GM18498 (cell line): ENCODE data around the gene SRRM5.
"Not testable (repeated sequence)": the region's sequence is repeated elsewhere in the genome, so short reads cannot be mapped to it uniquely, and the experiment has no call there.

Experiments
- ATAC-seq: cut with Tn5 transposase; IDR thresholded peaks from one replicate; pipeline ENCODE4 v1.9.1; 2021; ENCODE audit warnings: mild to moderate bottlenecking, moderate library complexity; ENCODE audit not compliant: unreplicated experiment

The SRRM5 gene

DNA sequence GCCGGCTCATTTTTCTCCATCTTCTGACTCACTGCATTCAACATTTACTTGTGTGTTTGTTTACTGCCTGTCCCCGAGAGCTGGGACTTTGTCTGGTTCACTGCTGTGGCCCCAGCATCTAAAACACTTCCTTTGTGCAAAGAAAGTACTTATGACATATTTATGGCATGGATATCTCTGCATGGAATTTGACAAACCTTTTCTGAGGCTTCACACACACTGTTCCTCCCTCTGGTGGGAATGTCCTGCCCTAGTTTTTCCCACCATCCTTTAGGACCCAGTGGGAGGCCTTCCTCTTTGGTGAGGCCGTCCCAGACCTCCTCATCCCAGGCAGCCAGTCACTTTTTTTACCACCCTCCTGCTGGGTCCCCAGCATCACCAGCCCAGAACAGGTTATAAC lies 1.4 kb upstream of the SRRM5 start:
- no peak for ATAC-seq

DNA sequence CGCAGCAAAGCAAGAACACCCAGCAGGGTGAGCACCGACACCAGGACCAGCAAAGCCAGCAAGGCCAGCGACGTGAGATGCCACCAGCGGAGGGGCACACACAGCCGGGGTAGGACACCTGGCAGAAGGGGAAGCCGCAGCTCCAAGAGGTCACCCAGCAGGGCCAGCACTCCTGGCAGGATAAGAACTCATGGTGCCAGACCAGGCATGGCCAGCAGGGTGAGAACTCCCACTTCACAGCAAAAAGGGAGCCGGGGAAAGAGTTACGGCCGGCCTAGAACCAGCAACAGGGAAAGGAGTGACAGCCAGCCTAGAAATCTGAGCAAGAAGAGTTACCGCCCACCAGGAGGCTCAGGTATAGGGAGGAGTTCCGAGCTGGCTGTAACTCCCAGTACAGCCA lies 486 bp downstream of the SRRM5 start:
- no peak for ATAC-seq

DNA sequence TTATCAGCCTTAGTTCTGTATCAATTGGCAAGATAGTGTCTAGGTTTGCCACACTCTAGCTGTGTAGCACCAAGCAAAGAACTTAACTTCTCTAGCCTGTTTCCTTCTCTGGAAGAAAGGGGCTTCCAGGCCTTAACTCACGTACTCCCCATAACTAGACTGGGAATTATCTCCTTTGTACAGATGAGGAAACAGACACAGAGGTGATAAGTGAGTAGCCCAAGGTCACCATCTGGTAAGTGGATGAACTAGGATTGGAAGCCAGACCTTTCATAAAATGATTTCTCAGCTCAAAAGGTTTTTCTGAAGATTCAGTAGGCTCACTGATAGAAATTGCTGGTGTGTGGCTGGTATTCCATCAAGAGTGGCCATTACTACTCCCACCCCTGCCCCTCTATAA lies 4.4 kb downstream of the SRRM5 start:
- no peak for ATAC-seq

DNA sequence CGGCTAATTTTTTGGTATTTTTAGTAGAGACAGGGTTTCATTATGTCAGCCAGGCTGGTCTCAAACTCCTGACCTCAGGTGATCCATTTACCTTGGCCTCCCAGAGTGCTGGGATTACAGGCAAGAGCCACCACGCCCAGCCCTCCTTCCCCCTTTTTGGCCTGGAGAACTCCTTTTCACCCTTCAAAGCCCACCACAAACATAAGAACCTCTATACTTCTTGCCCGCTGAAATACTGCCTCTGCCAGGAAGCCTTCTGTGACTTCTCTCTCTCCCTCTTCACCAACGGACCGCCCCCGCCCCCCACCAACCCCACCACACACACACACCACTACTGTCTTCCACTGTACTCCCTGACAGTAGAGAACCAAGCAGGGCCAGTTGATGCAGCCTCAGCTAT lies 5.1 kb downstream of the SRRM5 start:
- no peak for ATAC-seq

DNA sequence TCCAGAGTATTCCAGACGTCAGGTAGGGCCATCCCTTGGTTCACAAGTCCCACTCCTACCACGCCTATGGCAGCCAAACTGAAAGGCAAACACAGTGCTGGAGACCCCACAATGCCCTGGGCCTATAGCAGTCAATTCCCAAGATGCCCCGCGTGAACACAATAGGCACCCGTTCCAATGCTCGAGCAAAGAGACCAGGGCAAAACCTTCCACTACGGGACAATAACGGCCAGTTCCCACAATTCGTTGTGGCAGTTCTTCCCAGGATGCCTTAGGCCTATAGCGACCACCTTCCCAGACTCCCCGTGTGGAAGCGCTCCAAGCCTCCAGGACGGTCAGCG lies 7.0 kb downstream of the SRRM5 start:
- peak; percentile 9 for ATAC-seq

DNA sequence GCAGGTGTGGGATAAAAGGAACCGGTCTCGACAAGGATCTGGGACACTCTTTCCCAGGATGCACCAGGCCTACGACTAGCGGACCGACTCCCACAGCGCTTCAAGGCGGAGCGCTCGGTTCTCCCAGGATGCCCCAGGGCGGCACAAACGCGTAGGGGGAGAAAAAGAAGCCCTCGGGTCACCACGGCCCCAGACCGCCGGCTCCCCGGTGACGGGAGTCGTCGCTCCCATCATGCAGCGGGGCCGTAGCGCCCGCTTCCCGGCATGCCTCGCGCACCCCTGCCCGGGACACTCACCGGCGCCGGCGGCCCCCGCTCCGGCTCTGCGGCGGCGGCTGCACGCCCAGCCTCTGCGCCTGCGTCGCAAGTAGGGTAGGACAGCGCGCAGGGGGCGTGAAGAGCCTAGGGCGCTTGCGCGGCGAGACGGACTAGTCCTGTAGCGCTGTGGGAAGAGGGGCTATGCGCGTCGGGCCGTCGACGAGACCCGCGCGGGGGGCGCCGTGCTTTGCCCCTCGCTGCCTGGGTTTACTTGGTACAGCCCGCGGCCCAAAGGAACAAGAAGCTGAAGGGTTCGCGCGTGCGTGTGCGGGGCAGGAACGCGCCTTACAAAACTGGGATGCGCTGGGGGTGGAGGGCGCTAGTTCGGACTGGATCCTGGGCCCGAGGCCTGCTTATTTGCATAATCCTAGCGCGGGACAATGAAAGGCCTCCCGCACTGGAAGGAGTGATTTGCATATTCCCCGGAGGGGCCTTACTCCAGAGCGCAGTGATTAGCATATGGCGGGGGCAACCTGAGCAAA lies 7.6 kb downstream of the SRRM5 start, which contains the start of gene ZNF428:
TSS of gene ZNF428 (minus strand) at position 368 of the 799 bp plus-strand sequence. CDS start 5,325 bp downstream, outside the sequence.
- peak; percentile 82 for ATAC-seq

DNA sequence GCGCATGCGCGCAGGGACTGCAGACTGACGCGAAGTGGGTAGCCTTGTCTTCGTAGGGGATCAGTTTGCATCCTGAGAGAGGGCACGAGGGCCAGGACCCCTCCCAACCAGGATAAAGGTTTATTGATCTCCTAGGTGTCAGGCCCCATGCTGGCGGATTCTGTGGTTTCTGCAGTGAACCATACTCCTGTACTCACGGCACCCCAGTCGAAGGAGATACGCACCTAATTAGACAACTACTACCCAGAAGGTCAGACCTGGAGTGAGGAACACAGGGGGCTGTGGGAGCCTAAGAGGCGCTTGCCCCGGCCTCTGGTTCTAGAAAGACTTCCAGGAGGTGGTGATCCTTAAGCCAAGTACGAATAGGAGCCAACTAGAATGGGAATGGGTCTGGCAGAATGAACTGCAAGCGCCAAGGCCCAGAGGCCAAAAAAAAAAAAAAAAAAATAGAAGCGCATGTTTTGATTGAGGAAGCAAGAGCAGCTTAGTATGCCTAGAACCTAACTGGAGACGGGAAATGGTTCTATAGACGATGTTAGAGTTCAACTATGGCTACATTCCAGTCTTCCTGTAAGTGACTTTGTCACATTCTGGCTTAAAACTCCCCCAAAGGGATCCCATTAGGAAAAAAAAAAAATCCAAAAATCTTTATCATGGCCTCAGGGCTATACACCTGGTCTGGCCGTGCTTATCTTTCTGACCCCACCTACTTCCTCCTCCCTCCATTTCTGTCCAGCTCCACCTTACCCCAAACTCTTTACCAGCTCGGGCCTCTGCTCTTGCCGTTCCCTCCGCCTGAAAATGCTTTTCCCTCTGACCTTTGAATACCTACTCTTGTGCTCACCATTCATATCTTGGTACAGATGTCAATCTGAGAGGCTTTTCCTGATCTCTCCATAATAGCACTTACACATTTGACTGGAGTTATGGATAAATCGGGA lies 8.4 kb downstream of the SRRM5 start:
- no peak for ATAC-seq

DNA sequence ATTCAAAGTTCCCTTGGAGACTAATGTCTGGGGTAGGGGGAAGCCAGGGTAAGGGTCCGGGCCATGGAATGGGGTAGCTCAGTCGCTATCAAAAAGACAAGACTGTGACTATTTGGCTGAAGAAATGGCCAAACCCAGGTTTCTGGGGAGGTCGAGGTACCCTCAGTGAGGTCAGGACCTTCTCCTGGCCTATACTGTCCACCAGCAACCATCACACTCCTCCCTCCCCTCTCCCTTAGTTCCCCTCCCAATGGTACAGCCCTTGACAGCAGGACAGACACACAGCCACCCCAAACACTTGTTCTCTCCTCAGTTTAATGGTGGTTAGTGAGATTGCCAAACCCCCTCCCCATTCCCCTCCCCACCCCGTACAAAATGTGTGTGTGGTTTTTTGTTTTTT lies 10.2 kb downstream of the SRRM5 start:
- no peak for ATAC-seq

DNA sequence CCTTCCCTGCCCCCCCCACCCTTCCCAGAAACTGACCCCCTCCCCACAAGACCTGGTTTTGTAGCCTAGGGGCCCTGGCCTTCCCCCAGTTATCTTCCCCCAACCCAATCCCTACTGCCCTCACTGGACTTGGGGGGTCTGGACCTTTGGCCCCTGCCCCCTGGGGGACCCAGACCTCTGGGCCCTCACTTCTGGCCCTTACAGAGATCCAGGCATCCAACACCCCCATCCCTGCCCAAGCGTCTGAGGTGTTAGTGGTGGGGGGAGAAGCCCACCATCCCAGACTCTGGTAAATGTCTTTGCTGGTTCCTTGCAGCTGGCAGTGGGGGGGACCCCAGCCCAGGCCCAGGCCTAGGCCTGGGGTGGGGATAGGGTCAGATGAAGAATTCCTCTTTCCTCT lies 11.1 kb downstream of the SRRM5 start:
- ATAC-seq, result no peak

DNA sequence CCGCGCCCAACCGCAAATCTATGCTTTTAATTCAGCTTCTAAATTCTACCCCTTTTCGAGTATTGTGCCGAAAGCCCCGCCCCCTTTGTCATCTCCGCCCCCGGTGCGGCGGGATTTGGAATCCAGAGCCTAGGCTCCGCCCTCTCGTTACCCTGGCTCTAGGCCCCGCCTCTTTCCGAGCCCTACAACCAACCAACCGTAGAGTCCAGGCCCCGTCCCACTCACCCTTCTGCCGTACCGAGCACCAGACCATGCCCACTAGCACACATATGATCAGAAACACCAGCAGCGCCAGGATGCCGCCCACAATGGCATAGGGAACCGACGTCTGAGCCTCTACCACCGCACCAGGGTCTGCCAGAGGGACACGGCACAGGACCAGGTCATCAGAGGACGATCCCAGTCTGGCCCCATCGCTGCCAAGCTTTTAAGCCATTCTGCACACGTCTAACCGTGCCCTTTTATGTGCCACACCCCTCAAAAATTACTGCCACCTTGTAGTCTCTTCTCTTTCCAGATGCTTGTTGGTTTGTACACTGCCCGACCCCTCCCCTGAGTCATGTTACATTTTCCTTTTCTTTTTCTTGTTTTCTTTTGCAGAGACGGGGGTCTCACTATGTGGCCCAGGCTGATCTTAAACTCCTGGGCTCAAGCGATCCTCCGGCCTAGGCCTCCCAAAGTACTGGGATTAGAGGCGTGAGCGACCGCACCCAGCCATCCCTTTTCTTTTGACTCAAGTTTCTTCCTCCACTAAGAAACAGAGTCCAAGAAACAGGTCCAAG lies 12.2 kb downstream of the SRRM5 start:
- no peak for ATAC-seq

DNA sequence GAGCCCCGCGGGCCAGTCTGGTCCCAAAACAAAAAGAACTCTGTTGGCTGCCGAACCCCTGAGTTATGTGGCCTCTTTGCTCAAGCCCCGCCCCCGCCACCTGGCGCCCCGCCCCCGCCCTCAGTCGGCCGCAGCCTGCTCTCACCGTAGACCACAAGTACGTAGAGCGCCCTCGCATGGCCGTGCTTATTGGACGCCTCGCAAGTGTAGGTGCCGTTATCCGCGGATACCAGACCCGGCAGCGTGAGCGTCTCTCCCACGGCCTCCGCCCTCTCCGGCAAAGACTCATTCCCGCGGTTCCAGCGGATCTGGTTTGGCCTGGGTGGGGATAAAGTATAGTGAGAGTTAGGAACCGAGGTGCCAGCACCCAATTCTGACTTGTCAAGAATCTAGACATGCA lies 13.0 kb downstream of the SRRM5 start:
- ATAC-seq, result no peak

DNA sequence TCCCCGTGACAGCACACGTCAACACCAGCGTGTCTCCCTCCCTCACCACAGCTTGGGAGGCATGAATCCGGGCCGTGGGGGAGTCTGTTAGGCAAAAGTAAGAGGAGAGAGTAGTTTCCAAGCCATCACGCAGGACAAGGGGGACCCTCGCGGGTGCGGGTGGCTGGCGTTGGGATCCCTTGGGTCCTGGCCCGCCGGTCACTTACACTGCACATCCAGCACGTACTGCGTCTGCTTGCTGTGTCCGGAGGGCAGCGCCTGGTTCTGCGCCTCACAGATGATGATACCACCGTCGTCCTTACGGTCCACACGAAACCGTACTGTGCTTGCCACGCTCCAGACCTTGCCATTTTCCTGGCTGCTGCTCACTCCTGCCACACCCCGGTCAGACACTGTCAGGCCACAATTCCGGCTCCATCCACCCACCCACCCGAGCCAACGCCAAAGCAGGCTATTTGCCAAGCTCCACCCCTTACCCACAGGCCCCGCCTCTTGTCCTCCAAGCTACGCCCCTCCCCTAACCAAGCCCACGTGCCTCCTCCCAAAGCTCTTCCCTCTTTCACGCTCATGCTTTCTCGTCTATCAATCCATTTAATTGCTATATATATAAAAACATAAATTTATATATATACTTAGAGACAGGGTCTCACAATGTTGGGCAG lies 14.2 kb downstream of the SRRM5 start:
- no peak for ATAC-seq

DNA sequence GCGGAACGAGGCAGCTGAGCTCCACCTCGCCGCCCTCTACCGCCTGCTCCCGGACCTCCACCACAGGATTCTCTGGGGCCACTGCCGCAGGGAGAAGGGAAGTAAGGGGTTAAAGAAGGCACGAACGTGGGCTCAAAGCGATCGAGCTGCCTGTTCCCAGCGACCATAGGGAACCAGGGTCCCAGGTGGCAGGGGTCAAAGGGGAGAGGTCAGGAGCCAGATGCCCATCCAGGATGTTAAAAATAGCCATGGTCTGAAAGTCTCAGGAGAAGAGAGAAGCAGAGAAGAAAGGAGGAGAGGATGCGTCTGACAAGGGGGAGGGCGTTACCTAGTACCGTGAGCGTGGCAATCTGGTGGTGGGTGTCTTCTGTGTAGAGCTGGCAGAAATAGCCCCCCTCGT lies 14.9 kb downstream of the SRRM5 start:
- no peak for ATAC-seq

DNA sequence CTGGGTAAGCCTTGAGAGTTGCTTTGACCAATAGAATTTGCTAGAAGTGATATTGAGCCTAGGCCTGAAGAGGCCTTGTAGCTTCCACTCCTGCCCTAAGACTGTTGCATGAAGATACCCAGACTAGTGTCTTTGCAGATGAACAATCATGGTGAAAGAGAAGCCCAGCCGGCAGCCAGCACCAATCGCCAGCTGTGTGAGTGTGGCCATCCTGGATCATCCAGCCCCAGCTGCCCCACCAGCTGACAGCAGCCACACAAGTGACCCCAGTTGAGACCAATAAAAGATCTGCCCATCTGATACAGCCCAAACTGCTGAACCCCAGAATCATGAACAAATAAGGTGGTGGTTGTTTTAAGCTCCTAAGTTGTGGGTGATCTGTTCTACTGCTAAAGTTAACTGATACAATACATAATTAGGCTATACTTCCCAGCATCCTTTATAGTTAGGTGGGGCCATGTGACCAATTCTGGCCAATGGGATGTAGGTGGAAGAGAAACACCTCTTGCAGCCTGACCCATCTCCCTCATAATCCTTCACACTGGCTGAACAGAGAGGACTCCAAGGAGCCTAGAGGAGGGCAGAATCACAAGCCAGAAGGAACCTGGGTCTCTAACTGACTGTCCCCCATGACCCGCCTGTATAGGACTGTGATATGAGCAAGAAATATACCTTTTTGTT lies 16.9 kb downstream of the SRRM5 start:
- no peak for ATAC-seq

DNA sequence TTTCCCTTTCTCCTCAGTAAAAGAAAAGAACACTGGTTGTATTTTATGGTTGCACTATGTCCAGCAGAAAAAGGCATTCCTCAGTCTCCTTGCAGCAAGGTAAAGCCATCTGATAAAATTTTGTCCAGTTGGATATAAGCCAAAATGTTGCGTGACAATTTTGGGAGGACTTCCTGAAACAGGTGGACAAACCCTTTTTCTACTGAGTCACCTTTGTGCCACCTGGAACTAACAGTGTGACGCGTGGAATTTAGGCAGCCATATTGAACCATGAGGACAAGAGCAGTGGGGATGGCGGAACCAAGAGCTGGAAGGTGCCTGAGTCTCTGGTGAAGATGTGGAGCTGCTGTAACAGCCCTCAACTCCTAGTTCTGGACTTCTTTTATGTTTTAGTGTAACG lies 19.6 kb downstream of the SRRM5 start:
- no peak for ATAC-seq

DNA sequence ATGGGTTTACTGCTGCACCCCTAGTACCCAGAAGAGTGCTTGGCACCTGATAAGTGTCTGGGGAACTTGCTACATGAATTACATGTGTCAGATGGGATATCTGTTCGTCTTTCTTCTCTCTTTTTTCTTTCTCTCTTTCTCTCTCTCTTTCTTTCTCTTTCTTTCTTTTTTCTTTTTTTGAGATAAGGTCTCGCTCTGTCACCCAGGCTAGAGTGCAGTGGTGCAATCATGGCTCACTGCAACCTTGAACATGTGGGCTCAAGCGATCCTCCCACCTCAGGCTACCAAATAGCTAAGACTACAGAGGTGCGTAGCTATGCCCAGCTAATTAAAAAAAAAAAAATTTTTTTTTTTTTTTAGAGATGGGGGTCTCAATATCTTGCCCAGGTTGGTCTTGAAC lies 21.6 kb downstream of the SRRM5 start:
- ATAC-seq, result no peak

DNA sequence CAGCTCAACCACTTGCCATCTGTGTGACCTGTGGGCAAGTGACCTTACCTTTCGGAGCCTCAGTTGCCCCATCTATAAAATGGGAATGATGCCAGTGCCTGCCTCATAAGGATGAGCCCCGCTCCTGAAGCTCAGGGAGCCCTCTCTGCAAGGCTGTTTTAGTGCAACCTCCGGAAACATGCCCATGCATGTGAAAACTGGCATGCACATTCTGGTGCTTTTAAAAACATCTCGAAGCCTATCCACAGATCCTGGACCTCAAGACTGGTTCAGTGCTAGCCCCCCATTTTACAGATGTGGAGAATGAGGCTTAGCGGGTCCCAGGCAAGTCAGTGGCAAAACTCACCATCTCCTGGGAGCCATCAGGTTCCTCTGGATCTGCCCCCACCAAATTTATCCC lies 22.2 kb downstream of the SRRM5 start:
- no peak for ATAC-seq

DNA sequence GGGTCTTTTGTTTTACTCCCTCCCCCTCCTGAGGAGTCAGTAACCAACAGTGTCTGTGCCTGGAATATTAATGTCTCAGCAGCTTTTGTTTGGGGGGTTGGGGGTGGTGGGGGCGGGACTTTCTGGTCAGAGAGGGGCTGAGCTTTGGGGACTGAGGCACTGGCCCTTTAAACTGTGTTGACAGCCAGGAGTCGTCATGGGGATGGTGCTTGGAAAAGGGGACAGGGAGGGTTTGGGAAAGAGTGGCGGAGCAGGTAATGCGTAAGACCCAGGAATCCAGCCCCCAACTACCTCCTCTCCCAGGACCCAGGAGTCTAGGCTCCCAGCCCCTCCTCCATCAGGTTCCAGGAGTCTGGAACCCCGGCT lies 22.6 kb downstream of the SRRM5 start:
- ATAC-seq, result no peak

DNA sequence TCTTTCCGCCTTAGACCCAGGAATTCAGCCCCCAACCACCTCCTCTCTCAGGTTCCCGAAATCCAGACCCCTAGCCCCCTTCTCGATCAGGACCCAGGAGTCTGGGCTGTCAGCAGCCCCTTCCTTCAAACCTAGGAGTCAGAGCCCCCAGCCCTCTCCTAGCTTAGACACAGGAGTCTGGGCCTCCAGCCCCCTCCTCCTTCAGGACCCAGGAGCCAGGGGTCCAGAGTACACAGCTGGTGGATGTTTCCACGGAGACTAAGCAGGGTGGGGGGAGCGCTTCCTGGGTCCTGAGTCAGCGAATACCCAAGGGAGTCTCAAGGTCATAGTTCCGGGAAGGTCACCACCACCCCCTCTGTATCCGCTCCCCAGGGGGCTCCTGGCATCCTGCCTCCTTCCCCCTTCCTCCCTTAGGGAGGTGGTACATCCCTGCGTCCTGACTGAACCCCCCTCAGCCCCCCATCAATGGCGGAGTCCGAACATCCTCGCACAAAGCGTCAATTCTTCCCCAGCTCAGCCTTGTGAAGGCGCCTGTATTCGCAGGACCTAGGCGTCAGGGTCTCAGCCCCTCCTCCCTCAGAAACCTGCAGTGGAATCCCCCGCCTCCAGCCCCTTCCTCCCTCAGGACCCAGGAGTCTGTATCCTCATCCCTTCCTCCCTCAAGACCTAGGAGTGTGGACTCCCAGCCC lies 23.1 kb downstream of the SRRM5 start:
- ATAC-seq, result no peak

DNA sequence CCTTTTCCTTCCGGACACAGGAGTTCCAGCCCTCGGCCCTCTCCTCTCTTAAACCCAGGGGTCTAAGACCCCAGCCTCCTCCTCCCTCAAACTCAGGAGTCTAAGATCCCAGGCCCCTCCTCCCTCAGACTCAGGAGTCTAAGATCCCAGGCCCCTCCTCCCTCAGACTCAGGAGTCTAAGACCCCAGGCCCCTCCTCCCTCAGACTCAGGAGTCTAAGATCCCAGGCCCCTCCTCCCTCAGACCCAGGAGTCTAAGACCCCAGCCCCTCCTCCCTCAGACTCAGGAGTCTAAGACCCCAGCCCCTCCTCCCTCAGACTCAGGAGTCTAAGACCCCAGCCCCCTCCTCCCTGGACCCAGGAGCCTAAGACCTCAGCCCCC lies 23.7 kb downstream of the SRRM5 start:
- ATAC-seq, result not testable (repeated sequence)
